ENCODE results near the gene SH3D19.

The SH3D19 gene

DNA sequence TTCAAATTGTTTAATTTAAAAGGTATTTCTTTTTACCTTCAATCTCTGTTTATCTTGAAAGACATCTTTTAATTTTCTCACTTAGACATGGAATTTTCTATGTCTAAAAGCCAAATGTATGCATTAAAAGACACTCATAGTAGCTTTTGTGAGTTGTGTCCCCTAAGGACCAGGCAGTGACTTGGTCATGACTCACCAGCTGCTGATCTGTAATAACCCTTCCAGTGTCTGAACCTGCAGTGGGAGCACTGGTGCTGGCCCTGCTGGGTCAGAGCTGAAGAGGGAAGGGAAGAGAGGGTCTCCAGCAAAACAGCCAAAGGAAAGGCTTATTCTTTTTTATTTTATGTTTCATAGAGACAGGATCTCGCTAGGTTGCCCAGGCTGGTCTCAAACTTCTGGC is 31.1 kb upstream of the SH3D19 start:
- TF ChIP-seq, protein P1, sequence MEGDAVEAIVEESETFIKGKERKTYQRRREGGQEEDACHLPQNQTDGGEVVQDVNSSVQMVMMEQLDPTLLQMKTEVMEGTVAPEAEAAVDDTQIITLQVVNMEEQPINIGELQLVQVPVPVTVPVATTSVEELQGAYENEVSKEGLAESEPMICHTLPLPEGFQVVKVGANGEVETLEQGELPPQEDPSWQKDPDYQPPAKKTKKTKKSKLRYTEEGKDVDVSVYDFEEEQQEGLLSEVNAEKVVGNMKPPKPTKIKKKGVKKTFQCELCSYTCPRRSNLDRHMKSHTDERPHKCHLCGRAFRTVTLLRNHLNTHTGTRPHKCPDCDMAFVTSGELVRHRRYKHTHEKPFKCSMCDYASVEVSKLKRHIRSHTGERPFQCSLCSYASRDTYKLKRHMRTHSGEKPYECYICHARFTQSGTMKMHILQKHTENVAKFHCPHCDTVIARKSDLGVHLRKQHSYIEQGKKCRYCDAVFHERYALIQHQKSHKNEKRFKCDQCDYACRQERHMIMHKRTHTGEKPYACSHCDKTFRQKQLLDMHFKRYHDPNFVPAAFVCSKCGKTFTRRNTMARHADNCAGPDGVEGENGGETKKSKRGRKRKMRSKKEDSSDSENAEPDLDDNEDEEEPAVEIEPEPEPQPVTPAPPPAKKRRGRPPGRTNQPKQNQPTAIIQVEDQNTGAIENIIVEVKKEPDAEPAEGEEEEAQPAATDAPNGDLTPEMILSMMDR (conservative IDR thresholded peaks at IDR 0.05): no peak
- TF ChIP-seq ZFX (IDR thresholded peaks at IDR 0.05): no peak

GRCh38 chr4:151355155-151355554 is 29.8 kb upstream of the SH3D19 start:
- TF ChIP-seq, protein P1 (conservative IDR thresholded peaks at IDR 0.05): no peak
- no peak for TF ChIP-seq ZFX (IDR thresholded peaks at IDR 0.05)
- no peak overlapping the region for H3K27ac ChIP-seq

More for the DNA sequence above, 31.1 kb upstream of the SH3D19 start:
- no peak overlapping the region for H3K27ac ChIP-seq

- TF ChIP-seq, protein P1 (conservative IDR thresholded peaks at IDR 0.05): no peak
- TF ChIP-seq ZFX (IDR thresholded peaks at IDR 0.05): no peak
- H3K27ac ChIP-seq: no peak overlapping the region
Measured at GRCh38 chr4:151347490-151348235, 22.3 kb upstream of the SH3D19 start.

GRCh38 chr4:151344948-151345347 is 19.5 kb upstream of the SH3D19 start:
- TF ChIP-seq ZFX (IDR thresholded peaks at IDR 0.05): no peak
- TF ChIP-seq, protein P1 (conservative IDR thresholded peaks at IDR 0.05): no peak
- H3K27ac ChIP-seq: no peak overlapping the region

- no peak for TF ChIP-seq ZFX (IDR thresholded peaks at IDR 0.05)
- TF ChIP-seq, protein P1 (conservative IDR thresholded peaks at IDR 0.05): no peak
- H3K27ac ChIP-seq: no peak overlapping the region
Measured at GRCh38 chr4:151340751-151341385, 15.5 kb upstream of the SH3D19 start.

DNA sequence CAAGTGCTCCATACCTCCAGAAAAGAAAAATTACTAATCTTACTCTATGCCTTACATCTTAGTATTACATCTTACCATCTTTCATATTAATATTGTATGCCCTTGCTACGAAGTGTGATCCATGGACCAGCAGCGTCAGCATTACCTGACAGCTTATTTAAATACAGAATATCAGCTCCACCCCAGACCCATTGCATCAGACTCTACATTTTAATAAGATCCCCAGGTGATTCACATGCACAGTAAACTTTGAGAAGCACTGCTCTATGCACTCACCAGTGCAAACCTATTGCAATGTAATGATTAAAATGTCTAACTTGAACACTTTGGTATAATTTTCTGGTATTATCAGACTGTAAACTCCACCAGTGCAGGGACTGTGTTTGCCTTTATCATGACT is 14.1 kb upstream of the SH3D19 start:
- no peak overlapping the region for H3K27ac ChIP-seq
- no peak for TF ChIP-seq ZFX (IDR thresholded peaks at IDR 0.05)
- TF ChIP-seq, protein P1 (conservative IDR thresholded peaks at IDR 0.05): no peak

DNA sequence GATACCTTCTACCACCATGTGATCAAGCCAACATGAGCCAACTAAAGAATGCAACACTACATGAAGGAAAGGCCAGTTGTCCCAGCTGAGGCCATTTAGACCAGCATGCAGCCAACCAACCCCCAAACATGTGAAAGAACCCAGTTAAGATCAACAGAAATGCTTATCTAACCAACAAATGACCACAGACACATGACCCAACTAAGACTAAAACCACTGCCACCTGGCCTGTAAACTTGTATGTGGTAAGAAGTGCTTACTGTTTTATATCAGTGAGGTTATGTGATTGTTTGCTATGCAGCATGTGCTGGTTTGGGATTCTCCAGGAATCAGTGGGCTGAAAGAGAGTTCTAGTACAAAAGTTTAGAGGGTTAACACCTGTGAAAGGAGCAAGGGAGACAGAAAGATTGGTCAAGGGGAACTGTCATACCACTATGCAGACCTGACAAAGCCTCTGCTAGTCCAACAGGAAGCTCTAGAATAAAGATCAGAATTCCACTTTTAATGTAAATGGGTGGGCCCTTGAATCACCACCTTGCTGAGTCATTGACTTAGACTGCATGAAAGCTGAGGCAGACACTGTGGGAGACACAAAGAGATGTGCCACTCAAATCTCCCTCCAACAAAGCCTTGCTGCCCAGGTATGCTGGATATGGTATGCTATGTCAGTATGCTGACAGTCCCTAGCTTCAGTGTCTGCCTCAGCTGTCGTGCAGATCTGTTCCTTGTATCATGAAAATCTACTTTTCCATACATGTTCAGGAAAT is 6.1 kb upstream of the SH3D19 start:
- H3K27ac ChIP-seq: no peak overlapping the region; the same call in 1 of the 2 replicates
- TF ChIP-seq ZFX (IDR thresholded peaks at IDR 0.05): no peak
- TF ChIP-seq, protein P1 (conservative IDR thresholded peaks at IDR 0.05): no peak
